Right lobe of liver (tissue), 6 donors: ENCODE results near the gene CAMTA1. TPM values are rescaled to one million over a fixed set of nuclear protein-coding genes. Genes with fewer than 3 reads are reported as not detected.

ENCODE experiments used
- ATAC-seq, 4 donors: fragments of 200-7000 bp; cut with Tn5 transposase; one replicate each; pipeline ENCODE4 v1.9.1; 2020; ENCODE audit warnings: mild to moderate bottlenecking in 4 of 4, moderate library complexity in 4 of 4
- DNase-seq, 3 donors: peaks; one replicate each; pipeline ENCODE4 v3.0.0-alpha.2; 2020
- H3K27ac ChIP-seq, 3 donors: fragments of 200-600 bp; one replicate each; pipeline ENCODE4 v1.8.0; 2022
- H3K27me3 ChIP-seq, 2 donors: fragments of 200-600 bp; one replicate each; pipeline ENCODE4 v1.8.0; 2022
- H3K36me3 ChIP-seq, 4 donors: fragments of 200-600 bp; sonication (generic) in 1 of 4; one replicate each; pipeline versions ENCODE4 v1.5.1 to v1.8.0; 2017 to 2022; ENCODE audit warnings: control low read depth in 1 of 4
- H3K4me1 ChIP-seq, 4 donors: fragments of 200-600 bp; sonication (generic) in 1 of 4; one replicate each; pipeline versions ENCODE4 v1.5.1 to v1.8.0; 2017 to 2022; ENCODE audit warnings: control low read depth in 1 of 4
- H3K4me3 ChIP-seq, 3 donors: fragments of 200-600 bp; one replicate each; pipeline ENCODE4 v1.8.0; 2022
- H3K9me3 ChIP-seq, 4 donors: fragments of 200-600 bp; sonication (generic) in 1 of 4; one replicate each; pipeline versions ENCODE4 v1.5.1 to v1.8.0; 2017 to 2022; ENCODE audit warnings: control low read depth in 1 of 4
- CTCF ChIP-seq, 4 donors: fragments of 200-600 bp in 3 of 4; fragments of 450-650 bp in 1 of 4; IDR thresholded peaks; one replicate each; pipeline versions ENCODE4 v1.5.1 to v1.8.0; 2016 to 2022; ENCODE audit warnings: antibody characterized with exemption in 4 of 4, mild to moderate bottlenecking in 2 of 4
- POLR2A ChIP-seq: fragments of 450-650 bp; IDR thresholded peaks from one replicate; pipeline ENCODE4 v1.6.1; 2017; ENCODE audit warnings: antibody characterized with exemption, mild to moderate bottlenecking
- WGBS: methylation state at CpG from one replicate; pipeline ENCODE4 v1.1.6; 2018; ENCODE audit warnings: low coverage, low lambda C conversion rate; ENCODE audit not compliant: insufficient coverage; ENCODE audit errors: missing lambda C conversion rate; 5-methylcytosine and 5-hydroxymethylcytosine counted together
- intact Hi-C, 2 donors: fragments of 100-400 bp; cut with DNase I; formaldehyde crosslinking; loops; one replicate each; pipeline versions ENCODE4 v1.11.2 to v1.14.1; 2022
- total RNA-seq, 6 experiments: library from RNA; depleted of rRNA in 2 of 6; stranded (reverse); fragments of >200 nt in 2 of 6; fragmentation: NEBNext Ultra II Directional in 3 of 6; extraction: Animal tissue kit (Norgen Biotek cat#: 25700) in 3 of 6; gene quantifications; one replicate each; pipeline versions ENCODE4 v1.1.0 to v1.2.4, GENCODE V29; 2016 to 2023
- donor health status: DM: no; HTN: yes; CAD: no.
- donor health status: DM: no; HTN: no; CAD: no.
- donor health status: DM: no; HTN: no; CAD: no.
- donor health status: DM: no; HTN: yes; CAD: no.
- donor health status: DM: no; HTN: yes; CAD: no.

CAMTA1 gene
- total RNA-seq, 6 experiments from 2014 or later: 32.3 to 49.4 (median 37.2) TPM

- Histone ChIP-seq H3K36me3 (no peaks in the 10 kb centered on the region), H3K4me1 (no peaks in the 10 kb centered on the region), H3K27ac (no peak overlapping the region), H3K9me3 (no peaks in the 10 kb centered on the region), H3K27me3 (no peaks in the 10 kb centered on the region), H3K4me3 (no peak overlapping the region)
- peak in 2 of 4 donors; percentile 34 to 42 for ATAC-seq
- whole genome bisulfite sequencing: 68% methylated on average over 9 of the region's 11 CpGs
- no peak for DNase-seq
- TF ChIP-seq CTCF (IDR thresholded peaks at IDR 0.05) (no peak), POLR2A (no peak)
- intact Hi-C loops: no loop called here
These were observed 756.4 kb downstream of the CAMTA1 start for GRCh38 chr1:7541629-7542028.

- ATAC-seq (no peak), DNase-seq (no peak)
- TF ChIP-seq CTCF (IDR thresholded peaks at IDR 0.05) (no peak), POLR2A (no peak)
- intact Hi-C loops: no loop called here
- Histone ChIP-seq H3K4me1 (no peaks in the 10 kb centered on the region), H3K4me3 (no peak overlapping the region), H3K9me3 (no peaks in the 10 kb centered on the region), H3K36me3 (no peaks in the 10 kb centered on the region), H3K27me3 (no peaks in the 10 kb centered on the region), H3K27ac (no peak overlapping the region)
- 80% methylated on average over 3 of the region's 3 CpGs for WGBS
These were observed 758.5 kb downstream of the CAMTA1 start for GRCh38 chr1:7543718-7544090.

GRCh38 chr1:7549277-7550161 is 764.3 kb downstream of the CAMTA1 start:
- 50% methylated on average over 5 of the region's 10 CpGs for WGBS
- peaks cover 0 to 14% (median 0%) of the 10 kb centered on the region in 4 donors for H3K4me1 ChIP-seq
- intact Hi-C loops: no loop called here
- no peaks in the 10 kb centered on the region for H3K36me3 ChIP-seq
- H3K27ac ChIP-seq: no peak overlapping the region
- no peaks in the 10 kb centered on the region for H3K27me3 ChIP-seq
- TF ChIP-seq POLR2A (no peak), CTCF (IDR thresholded peaks at IDR 0.05) (no peak)
- DNase-seq (peak in 1 of 3 donors; percentile 23), ATAC-seq (no peak)
- no peaks in the 10 kb centered on the region for H3K9me3 ChIP-seq
- no peak overlapping the region for H3K4me3 ChIP-seq

- Histone ChIP-seq H3K27ac (no peak overlapping the region), H3K36me3 (no peaks in the 10 kb centered on the region), H3K27me3 (no peaks in the 10 kb centered on the region), H3K9me3 (no peaks in the 10 kb centered on the region), H3K4me3 (no peak overlapping the region), H3K4me1 (peaks cover 0 to 14% (median 0%) of the 10 kb centered on the region in 4 donors)
- no peak for ATAC-seq
- intact Hi-C loops: no loop called here
- peak in 1 of 3 donors; percentile 48 for DNase-seq
- no peak for TF ChIP-seq POLR2A
- no peak for TF ChIP-seq CTCF (IDR thresholded peaks at IDR 0.05)
- WGBS: 50% methylated on average over 5 of the region's 8 CpGs
These were observed 765.1 kb downstream of the CAMTA1 start for GRCh38 chr1:7550261-7550865.
